Measurements from ENCODE around the gene CHGA. TPM values are rescaled to one million over a fixed set of nuclear protein-coding genes. Genes with fewer than 3 reads are reported as not detected.

The CHGA gene
- total and polyA plus RNA-seq, 2 of the 8 experiments (the other 6 are each of a cell fraction or from before 2014, with no cell fraction given): 17.5 to 28.2 TPM

DNA sequence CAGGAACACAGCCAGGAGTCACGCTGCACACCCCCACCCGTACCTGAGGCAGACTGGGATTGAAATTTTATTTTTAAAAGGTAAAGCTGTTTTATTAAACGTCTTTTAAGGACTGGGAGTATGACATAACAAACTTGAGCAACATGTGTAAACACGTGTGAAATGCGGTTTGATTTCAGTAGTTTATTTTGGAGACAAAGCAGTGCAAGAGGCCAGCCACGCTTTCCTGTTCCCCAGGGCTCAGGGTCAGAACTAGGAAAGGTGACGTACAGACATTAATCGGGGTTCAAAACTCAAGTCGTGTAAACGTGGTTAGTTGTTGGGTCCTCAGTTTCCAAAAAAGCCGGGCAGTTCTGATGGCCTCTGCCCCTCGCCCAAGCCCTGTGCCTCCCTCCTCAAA, 16.7 kb downstream of the CHGA start:
- no peak for FAIRE-seq
- Histone ChIP-seq H3K18ac (ENCODE audit: extremely low read depth, low read length) (no peak overlapping the region), H3K27ac (ENCODE audit: low read depth, low read length) (no peak overlapping the region), H3K56ac (replicated peaks; ENCODE audit: insufficient read length, low read depth, low read length) (no peak overlapping the region), H3K79me1 (ENCODE audit: low read depth, low read length) (peaks cover 3% of the 10 kb centered on the region; the same call in 1 of the 2 replicates), H3K4me2 (ENCODE audit: insufficient read depth in 1 of 2, low read depth in 2 of 2, low read length in 2 of 2) (no peak overlapping the region), H3K36me3 (ENCODE audit: control insufficient read depth in 2 of 4, insufficient read depth in 4 of 4, low read length in 3 of 4) (peaks cover 0 to 7% (median 0%) of the 10 kb centered on the region in 4 experiments; a peak in 1 of 8 replicates), H3K23me2 (ENCODE audit: low read depth, low read length) (no peaks in the 10 kb centered on the region), H3K4ac (replicated peaks; ENCODE audit: insufficient read length, low read depth, low read length) (no peak overlapping the region), H2BK12ac (ENCODE audit: low read depth, low read length) (no peak overlapping the region), H3K4me1 (replicated peaks in 1 of 4; ENCODE audit: control insufficient read depth in 3 of 4, insufficient read depth in 4 of 4, low read length in 3 of 4) (no peaks in the 10 kb centered on the region), H4K5ac (ENCODE audit: insufficient read length, low read depth, low read length) (no peak overlapping the region), H2BK120ac (replicated peaks; ENCODE audit: low read depth, low read length) (no peak overlapping the region), H2BK20ac (ENCODE audit: low read length) (no peak overlapping the region), H3K4me3 (ENCODE audit: extremely low read depth in 1 of 4, insufficient read depth in 2 of 4, low read depth in 3 of 4, low read length in 4 of 4) (no peak overlapping the region), H3K14ac (ENCODE audit: insufficient read length) (no peak overlapping the region), H4K8ac (ENCODE audit: extremely low read depth, insufficient read depth, low read length) (peak overlapping the region; percentile 17; the same call in 1 of the 2 replicates), H4K20me1 (replicated peaks in 1 of 2; ENCODE audit: control insufficient read depth in 1 of 2, insufficient read depth in 2 of 2, low read length in 2 of 2) (peaks cover 6 to 8% of the 10 kb centered on the region in 2 experiments), H2BK15ac (ENCODE audit: low read length) (no peak overlapping the region), H3K79me2 (ENCODE audit: control insufficient read depth in 1 of 2, insufficient read depth in 2 of 2, low read length in 2 of 2) (no peaks in the 10 kb centered on the region), H2AK5ac (ENCODE audit: low read depth, low read length) (no peak overlapping the region), H2AFZ (ENCODE audit: low read length) (no peak overlapping the region), H2BK5ac (ENCODE audit: low read depth, low read length) (no peak overlapping the region), H3K9me3 (ENCODE audit: insufficient read depth in 2 of 2, low read depth in 1 of 2, low read length in 1 of 2) (no peaks in the 10 kb centered on the region), H3K23ac (ENCODE audit: insufficient read length) (no peak overlapping the region), H4K91ac (replicated peaks; ENCODE audit: insufficient read length, low read length) (no peak overlapping the region), H3K27me3 (replicated peaks in 1 of 4; ENCODE audit: control insufficient read depth in 3 of 4, extremely low read depth in 1 of 4, insufficient read depth in 3 of 4, low read length in 3 of 4) (no peaks in the 10 kb centered on the region), H3K9ac (replicated peaks in 1 of 4; ENCODE audit: extremely low read depth in 1 of 4, low read depth in 3 of 4, low read length in 3 of 4) (no peak overlapping the region)
- 89% methylated on average over 11 of the region's 12 CpGs; no CpG with 5 or more reads in 1 of the 2 experiments for WGBS, 2 experiments (ENCODE audit: extremely low coverage in 1 of 2, insufficient coverage in 1 of 2, insufficient read length in 1 of 2, insufficient replicate concordance in 2 of 2, low coverage in 1 of 2, low lambda C conversion rate in 2 of 2, missing lambda C conversion rate in 1 of 2)
- ChIA-PET CTCF (ENCODE audit: partially characterized antibody) (interaction anchor here (1.5 kb wide), 1 partner anchor 12 kb away, joined by 4 read pairs; no protein-coding TSS in a partner anchor), POLR2A (ENCODE audit: partially characterized antibody) (interaction anchor here (1.4 kb wide), 1 partner anchor 11 kb away, joined by 3 read pairs; no protein-coding TSS in a partner anchor)
- no peak for DNase-seq (ENCODE audit: low read depth in 1 of 2, low spot score in 2 of 2)
- TF ChIP-seq EZH2 (IDR thresholded peaks at IDR 0.05; ENCODE audit: low read depth, low read length, severe bottlenecking) (no peak), SIX5 (IDR thresholded peaks at IDR 0.05; ENCODE audit: low read depth, low read length) (no peak), BCL11A (IDR thresholded peaks at IDR 0.05; ENCODE audit: low read depth in 2 of 2, low read length in 2 of 2) (no peak), MAFK (IDR thresholded peaks at IDR 0.05; ENCODE audit: low read depth, low read length) (no peak), RBBP5 (IDR thresholded peaks at IDR 0.05; ENCODE audit: borderline replicate concordance, low read depth, low read length) (no peak), RAD21 (IDR thresholded peaks at IDR 0.05 in 1 of 2, conservative IDR thresholded peaks at IDR 0.05 in 1 of 2; ENCODE audit: low read depth in 2 of 2, low read length in 2 of 2) (no peak), SIRT6 (IDR thresholded peaks at IDR 0.05; ENCODE audit: low read length) (no peak)

Data from H1 (cell line).